Kidney epithelial cell (primary cell): Measurements from ENCODE around the gene SFRP2. TPM values are rescaled to one million over a fixed set of nuclear protein-coding genes. Genes with fewer than 3 reads are reported as not detected.

Source experiments
- DNase-seq: peaks from one replicate; pipeline ENCODE4 v3.0.0-alpha.2; 2010; ENCODE audit warnings: low read depth
- H3K27me3 ChIP-seq: 2 replicates; pipeline ENCODE4 v1.6.0; 2011; ENCODE audit warnings: low read length; ENCODE audit not compliant: control insufficient read depth, insufficient read depth
- H3K36me3 ChIP-seq: 2 replicates; pipeline ENCODE4 v1.5.1; 2011; ENCODE audit warnings: low read length; ENCODE audit not compliant: control insufficient read depth, insufficient read depth
- H3K4me3 ChIP-seq: 2 replicates; pipeline ENCODE4 v1.5.1; 2011; ENCODE audit warnings: low read depth, mild to moderate bottlenecking, control low read depth, low read length
- total RNA-seq: library from RNA; depleted of rRNA; stranded (reverse); fragments of >200 nt; gene quantifications from 2 replicates; pipeline ENCODE4 v1.2.3, GENCODE V29; 2015
- TF ChIP-seq, protein P1 (sequence below): IDR thresholded peaks from 2 replicates; pipeline ENCODE4 v1.5.1; 2011; ENCODE audit warnings: mild to moderate bottlenecking, moderate library complexity, low read length, control low read depth, inconsistent platforms; ENCODE audit not compliant: insufficient read depth, poor library complexity, severe bottlenecking

Gene SFRP2
- total RNA-seq, 1 donor from 2014 or later, result 1.5 TPM

DNA sequence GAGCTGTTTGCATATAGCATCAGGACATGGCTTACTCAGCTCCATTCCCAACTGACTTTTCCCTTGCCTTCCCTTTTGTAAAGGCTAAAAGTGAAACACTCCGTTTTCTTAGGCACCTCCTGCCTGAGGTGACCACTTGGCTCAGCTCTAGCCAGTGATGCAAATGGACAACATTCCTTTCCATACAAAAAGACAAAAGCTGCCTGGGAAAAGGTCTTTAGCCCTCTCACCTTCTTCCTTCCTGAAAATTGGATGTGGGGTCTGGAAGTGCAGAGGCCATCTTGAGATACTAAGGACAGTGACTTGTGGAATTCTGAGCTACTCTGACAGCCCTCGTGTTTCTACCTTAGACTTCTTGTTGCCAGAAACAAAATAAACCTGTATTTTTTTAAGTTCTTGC is 27.7 kb upstream of the SFRP2 start:
- TF ChIP-seq, protein P1, sequence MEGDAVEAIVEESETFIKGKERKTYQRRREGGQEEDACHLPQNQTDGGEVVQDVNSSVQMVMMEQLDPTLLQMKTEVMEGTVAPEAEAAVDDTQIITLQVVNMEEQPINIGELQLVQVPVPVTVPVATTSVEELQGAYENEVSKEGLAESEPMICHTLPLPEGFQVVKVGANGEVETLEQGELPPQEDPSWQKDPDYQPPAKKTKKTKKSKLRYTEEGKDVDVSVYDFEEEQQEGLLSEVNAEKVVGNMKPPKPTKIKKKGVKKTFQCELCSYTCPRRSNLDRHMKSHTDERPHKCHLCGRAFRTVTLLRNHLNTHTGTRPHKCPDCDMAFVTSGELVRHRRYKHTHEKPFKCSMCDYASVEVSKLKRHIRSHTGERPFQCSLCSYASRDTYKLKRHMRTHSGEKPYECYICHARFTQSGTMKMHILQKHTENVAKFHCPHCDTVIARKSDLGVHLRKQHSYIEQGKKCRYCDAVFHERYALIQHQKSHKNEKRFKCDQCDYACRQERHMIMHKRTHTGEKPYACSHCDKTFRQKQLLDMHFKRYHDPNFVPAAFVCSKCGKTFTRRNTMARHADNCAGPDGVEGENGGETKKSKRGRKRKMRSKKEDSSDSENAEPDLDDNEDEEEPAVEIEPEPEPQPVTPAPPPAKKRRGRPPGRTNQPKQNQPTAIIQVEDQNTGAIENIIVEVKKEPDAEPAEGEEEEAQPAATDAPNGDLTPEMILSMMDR, result no peak
- H3K4me3 ChIP-seq, result no peak overlapping the region
- DNase-seq, result no peak
- no peaks in the 10 kb centered on the region for H3K27me3 ChIP-seq
- no peaks in the 10 kb centered on the region for H3K36me3 ChIP-seq

DNA sequence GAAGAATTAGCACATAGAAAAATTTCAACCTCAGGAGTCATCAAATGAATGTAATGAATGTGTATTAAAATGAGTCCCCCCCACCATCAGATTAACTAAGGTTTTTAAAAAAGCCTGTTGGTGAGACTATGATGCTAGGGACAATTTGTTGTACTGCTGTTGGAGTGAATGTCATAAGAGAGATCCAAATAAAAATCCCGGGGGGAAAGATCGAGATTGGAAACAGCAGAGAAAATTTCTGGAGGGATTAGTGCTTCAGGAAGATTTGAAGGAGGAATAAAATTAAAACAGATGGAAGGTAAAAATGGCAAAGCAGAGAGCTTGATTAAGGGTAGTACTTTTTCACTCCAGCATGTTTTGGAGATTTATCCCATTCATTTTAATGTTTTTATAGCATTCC is 25.9 kb upstream of the SFRP2 start:
- TF ChIP-seq, protein P1, result no peak
- H3K36me3 ChIP-seq, result no peaks in the 10 kb centered on the region
- H3K4me3 ChIP-seq, result no peak overlapping the region
- H3K27me3 ChIP-seq, result no peaks in the 10 kb centered on the region
- no peak for DNase-seq

DNA sequence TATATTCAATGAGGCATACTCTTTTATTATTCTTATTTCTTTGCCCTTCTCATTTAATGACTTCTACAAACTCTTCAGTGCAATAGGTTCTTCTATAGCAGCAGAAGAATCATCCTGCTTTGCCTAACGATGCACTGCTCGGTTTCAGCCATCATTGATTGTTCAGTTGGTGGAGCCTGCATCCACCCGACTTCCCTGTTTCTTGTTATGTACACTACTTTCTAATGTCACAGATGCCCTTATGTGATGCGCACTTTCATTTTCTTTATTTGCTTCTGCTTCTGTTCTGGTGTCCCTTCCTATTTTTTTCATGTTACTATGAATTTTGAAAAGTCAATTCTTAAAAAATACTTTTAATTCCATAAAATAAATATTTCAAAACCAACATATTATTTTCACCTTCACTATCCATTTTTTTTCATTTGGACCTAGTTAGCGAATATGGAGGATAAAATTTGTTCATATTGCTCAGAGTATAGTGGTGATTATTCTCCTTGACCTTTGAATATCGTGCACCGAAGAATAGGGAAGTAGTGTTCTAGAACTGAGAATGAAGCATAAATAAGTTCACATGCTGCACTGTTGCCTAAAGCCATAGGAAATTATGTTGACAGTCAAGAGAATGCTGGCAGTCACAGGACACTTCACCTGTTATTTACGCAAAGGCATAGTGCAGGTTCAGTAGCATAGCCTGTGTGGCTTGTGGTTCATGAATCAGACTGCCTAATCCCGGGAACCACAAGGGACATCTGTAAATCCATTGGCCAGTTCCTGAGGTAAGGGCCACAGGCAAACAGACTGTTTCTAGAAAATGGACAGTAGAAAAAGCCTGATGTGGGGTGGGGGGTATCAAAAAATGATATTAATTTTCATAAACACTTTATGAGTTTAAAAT is 21.3 kb upstream of the SFRP2 start:
- DNase-seq, result no peak
- Histone ChIP-seq H3K36me3 (no peaks in the 10 kb centered on the region), H3K27me3 (no peaks in the 10 kb centered on the region), H3K4me3 (no peak overlapping the region)
- TF ChIP-seq, protein P1, result no peak

DNA sequence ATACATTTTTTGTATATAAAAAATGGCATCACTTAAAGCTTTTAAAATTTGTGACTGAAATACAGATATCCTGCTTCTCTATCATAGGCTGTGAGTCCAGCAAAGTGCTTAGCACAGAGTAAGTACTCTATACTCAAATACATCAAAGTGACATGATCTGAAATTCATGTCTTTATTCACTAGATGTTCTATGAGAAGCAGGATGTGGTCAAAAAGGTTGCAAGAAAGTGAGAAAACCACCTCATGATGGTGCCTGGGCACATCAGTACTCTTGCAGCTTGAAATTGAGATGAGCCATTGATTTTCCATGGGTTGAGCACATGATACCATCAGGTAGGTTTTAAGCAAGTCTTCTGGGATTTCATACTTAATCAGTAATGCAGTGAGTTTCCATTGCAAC is 20.4 kb upstream of the SFRP2 start:
- Histone ChIP-seq H3K36me3 (no peaks in the 10 kb centered on the region), H3K27me3 (no peaks in the 10 kb centered on the region), H3K4me3 (no peak overlapping the region)
- TF ChIP-seq, protein P1, result no peak
- DNase-seq, result no peak

DNA sequence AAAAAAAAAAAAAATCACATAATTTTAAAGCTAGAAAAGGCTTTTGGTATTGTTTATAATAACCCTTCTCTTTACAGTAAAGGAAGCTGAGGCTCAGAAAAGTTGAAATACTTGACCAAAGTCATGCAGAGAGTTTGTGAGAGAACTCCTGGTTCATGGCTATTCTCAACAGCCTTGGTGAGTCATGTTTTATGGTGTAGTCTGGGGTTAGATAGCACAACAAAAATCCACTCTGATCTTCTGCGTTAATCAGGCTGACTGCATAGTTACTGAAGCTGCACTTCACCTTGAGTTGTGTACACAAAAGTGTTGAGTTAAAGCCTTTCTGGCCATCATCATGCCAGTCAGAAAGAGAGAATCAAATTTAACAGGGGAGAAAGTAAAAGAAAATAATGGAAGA is 19.3 kb upstream of the SFRP2 start:
- Histone ChIP-seq H3K36me3 (no peaks in the 10 kb centered on the region), H3K27me3 (no peaks in the 10 kb centered on the region), H3K4me3 (no peak overlapping the region)
- DNase-seq, result no peak
- TF ChIP-seq, protein P1, result no peak

DNA sequence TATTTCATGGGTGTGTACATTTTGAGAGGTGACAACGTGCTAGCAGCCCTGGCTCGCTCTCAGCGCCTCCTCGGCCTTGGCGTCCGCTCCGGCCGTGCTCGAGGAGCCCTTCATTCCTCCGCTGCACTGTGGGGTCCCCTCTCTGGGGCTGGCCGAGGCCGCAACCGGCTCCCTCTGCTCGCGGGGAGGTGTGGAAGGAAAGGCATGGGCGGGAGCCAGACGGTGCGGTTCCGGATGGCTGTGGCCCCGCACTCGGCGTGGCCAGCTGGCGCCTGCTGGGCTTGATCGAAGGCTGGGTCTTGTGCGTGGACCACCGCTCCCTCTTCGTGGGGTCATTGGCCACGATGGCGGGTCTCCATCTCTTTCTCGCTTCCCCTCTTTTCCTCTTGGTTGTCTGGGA is 17.2 kb upstream of the SFRP2 start:
- no peak for DNase-seq
- H3K36me3 ChIP-seq, result no peaks in the 10 kb centered on the region
- H3K4me3 ChIP-seq, result no peak overlapping the region
- no peaks in the 10 kb centered on the region for H3K27me3 ChIP-seq
- TF ChIP-seq, protein P1, result no peak
